GM12878 (cell line): ENCODE measurements around the gene MAL. TPM values are rescaled to one million over a fixed set of nuclear protein-coding genes. Genes with fewer than 3 reads are reported as not detected.
A peak's percentile ranks its signal among the peaks of the same experiment; 100 is the strongest.

ENCODE experiments used
- ASH2L ChIP-seq: fragments of 300-600, 200-600 bp; sonication (generic); IDR thresholded peaks from 2 replicates; pipeline ENCODE4 v1.6.1; 2017; ENCODE audit warnings: low read depth, mild to moderate bottlenecking, borderline replicate concordance
- ATF3 ChIP-seq: IDR thresholded peaks from 2 replicates; pipeline ENCODE4 v1.6.1; 2011; ENCODE audit warnings: low read depth, mild to moderate bottlenecking, low read length, moderate library complexity, borderline replicate concordance; ENCODE audit errors: extremely low read depth
- CBX3 ChIP-seq: fragments of 200-600 bp; sonication (generic); IDR thresholded peaks from 2 replicates; pipeline ENCODE4 v1.6.1; 2016; ENCODE audit warnings: low read depth, borderline replicate concordance
- CEBPB ChIP-seq, 2 experiments: fragments of 150-350 bp in 1 of 2; IDR thresholded peaks; 2 replicates each; pipeline ENCODE4 v1.6.1; 2012 to 2014; ENCODE audit warnings: low read depth in 2 of 2, low read length in 2 of 2, borderline replicate concordance in 1 of 2, inconsistent platforms in 1 of 2
- DPF2 ChIP-seq: fragments of 450-650 bp; IDR thresholded peaks from 2 replicates; pipeline ENCODE4 v1.6.1; 2017; ENCODE audit warnings: mild to moderate bottlenecking
- E2F8 ChIP-seq: fragments of 450-650 bp; IDR thresholded peaks from 2 replicates; pipeline ENCODE4 v1.6.1; 2018; ENCODE audit warnings: mild to moderate bottlenecking, low read depth, moderate library complexity; ENCODE audit not compliant: partially characterized antibody
- GABPA ChIP-seq: IDR thresholded peaks from 2 replicates; pipeline ENCODE4 v1.6.1; 2014; ENCODE audit warnings: antibody characterized with exemption, low read depth, mild to moderate bottlenecking, inconsistent platforms
- HDAC2 ChIP-seq: fragments of 200-600 bp; sonication (generic); IDR thresholded peaks from 2 replicates; pipeline ENCODE4 v1.6.1; 2017
- HDAC6 ChIP-seq: fragments of 200-600 bp; sonication (generic); IDR thresholded peaks from one replicate; pipeline ENCODE4 v1.8.0; 2017; ENCODE audit warnings: antibody characterized with exemption; ENCODE audit not compliant: unreplicated experiment
- IKZF2 ChIP-seq, 2 experiments: fragments of 450-650 bp; IDR thresholded peaks; 2 replicates each; pipeline ENCODE4 v1.6.1; 2017; ENCODE audit warnings: mild to moderate bottlenecking in 2 of 2, moderate library complexity in 2 of 2
- KDM1A ChIP-seq: fragments of 200-600 bp; sonication (generic); IDR thresholded peaks from 2 replicates; pipeline ENCODE4 v1.6.1; 2016; ENCODE audit warnings: borderline replicate concordance
- NR2C2 ChIP-seq: IDR thresholded peaks from 2 replicates; pipeline ENCODE4 v1.6.1; 2011; ENCODE audit warnings: borderline replicate concordance, low read depth; ENCODE audit not compliant: control insufficient read depth, insufficient read length
- PKNOX1 ChIP-seq: fragments of 450-650 bp; IDR thresholded peaks from 2 replicates; pipeline ENCODE4 v1.6.1; 2016; ENCODE audit warnings: mild to moderate bottlenecking
- POLR2A ChIP-seq: IDR thresholded peaks from 2 replicates; pipeline ENCODE4 v1.6.1; 2011; ENCODE audit warnings: low read depth, mild to moderate bottlenecking, low read length
- RELA ChIP-seq: fragments of 450-650 bp; IDR thresholded peaks from 2 replicates; pipeline ENCODE4 v1.8.0; 2014; ENCODE audit warnings: borderline replicate concordance; ENCODE audit not compliant: partially characterized antibody
- SMAD1 ChIP-seq: fragments of 450-650 bp; IDR thresholded peaks from 2 replicates; pipeline ENCODE4 v1.6.1; 2018; ENCODE audit warnings: mild to moderate bottlenecking, low read depth; ENCODE audit not compliant: partially characterized antibody
- SUZ12 ChIP-seq: fragments of 200-600 bp; sonication (generic); IDR thresholded peaks from one replicate; pipeline ENCODE4 v1.6.1; 2018; ENCODE audit warnings: antibody characterized with exemption, mild to moderate bottlenecking; ENCODE audit not compliant: unreplicated experiment
- TCF12 ChIP-seq: IDR thresholded peaks from 2 replicates; pipeline ENCODE4 v1.6.1; 2011; ENCODE audit warnings: low read depth, mild to moderate bottlenecking, low read length
- USF1 ChIP-seq: IDR thresholded peaks from 2 replicates; pipeline ENCODE4 v1.6.1; 2011; ENCODE audit warnings: borderline replicate concordance, low read depth, mild to moderate bottlenecking, moderate library complexity, mixed read lengths, low read length; ENCODE audit not compliant: insufficient read depth; ENCODE audit errors: extremely low read length
- ZBED1 ChIP-seq: IDR thresholded peaks from 2 replicates; pipeline ENCODE4 v1.6.1; 2016; ENCODE audit warnings: borderline replicate concordance
- ZNF687 ChIP-seq: fragments of 450-650 bp; IDR thresholded peaks from 2 replicates; pipeline ENCODE4 v1.6.1; 2017; ENCODE audit warnings: mild to moderate bottlenecking, moderate library complexity
- polyA plus RNA-seq, 11 experiments: library from polyadenylated mRNA; depleted of rRNA in 4 of 11; unstranded in 6 of 11; stranded (reverse) in 5 of 11; fragments of >200 nt; fragmentation: Nextera tagmentation in 4 of 11; fragmentation: Illumina TruSeq in 1 of 11; extraction: Ambion mirVana in 4 of 11; extraction: Trizol in 1 of 11; gene quantifications; 1 replicate in 1 of 11; 2 replicates in 10 of 11; pipeline versions ENCODE4 v1.2.1 to v1.2.3, GENCODE V29; 2011 to 2016; ENCODE audit warnings: inconsistent platforms in 2 of 11, missing spikeins in 2 of 11, low read depth in 1 of 11
- total RNA-seq, 4 experiments: library from RNA; depleted of rRNA in 3 of 4; stranded (reverse); fragments of >200 nt in 3 of 4; fragmentation: Illumina TruSeq in 1 of 4; extraction: Trizol in 1 of 4; gene quantifications; 2 replicates each; pipeline versions ENCODE4 v1.2.1 to v1.2.3, GENCODE V29; 2013 to 2021

The MAL gene
- total and polyA plus RNA-seq, 10 of the 15 experiments (the other 5 are each of a cell fraction or from before 2014, with no cell fraction given), result 1.3 to 4.5 (median 1.7) TPM

- no peak for TF ChIP-seq SUZ12
- no peak for TF ChIP-seq ZBED1
- TF ChIP-seq HDAC2, result no peak
- TF ChIP-seq GABPA, result no peak
- no peak for TF ChIP-seq POLR2A
- TF ChIP-seq TCF12, result peak; percentile 13; the same call in 1 of the 2 replicates
- TF ChIP-seq ASH2L, result no peak
- peak; percentile 72 for TF ChIP-seq ZNF687
- TF ChIP-seq SMAD1, result peak; percentile 80
- no peak for TF ChIP-seq ATF3
- TF ChIP-seq DPF2, result peak; percentile 28; the same call in 1 of the 2 replicates
- no peak for TF ChIP-seq CBX3
- TF ChIP-seq RELA, result no peak
- TF ChIP-seq KDM1A, result no peak
- no peak for TF ChIP-seq E2F8
- TF ChIP-seq CEBPB (IDR thresholded peaks at IDR 0.05; ENCODE audit: borderline replicate concordance in 1 of 2, low read depth in 2 of 2, low read length in 2 of 2), result no peak
- no peak for TF ChIP-seq NR2C2
- no peak for TF ChIP-seq HDAC6
- no peak for TF ChIP-seq USF1
- TF ChIP-seq PKNOX1, result no peak
- peak; percentile 26 to 43; a peak in 2 of 4 replicates for TF ChIP-seq IKZF2 (IDR thresholded peaks at IDR 0.05)
These were observed 18.0 kb downstream of the MAL start (continued) for GRCh38 chr2:95043300-95044093.
